Endothelial cell of umbilical vein (primary cell): Measurements from ENCODE around the gene ZNF778.

Experiments used
- CTCF ChIP-seq, 2 donors: IDR thresholded peaks; 1 replicate in 1 of 2; 2 replicates in 1 of 2; pipeline ENCODE4 v1.5.1; 2011; ENCODE audit warnings: low read length in 2 of 2, mild to moderate bottlenecking in 2 of 2, moderate library complexity in 2 of 2, control low read depth in 1 of 2, inconsistent platforms in 1 of 2, low read depth in 1 of 2; ENCODE audit not compliant: insufficient read depth in 1 of 2; ENCODE audit errors: extremely low read depth in 1 of 2
- JUN ChIP-seq: IDR thresholded peaks from 2 replicates; pipeline ENCODE4 v1.6.1; 2011; ENCODE audit warnings: borderline replicate concordance, low read depth; ENCODE audit not compliant: insufficient read length, insufficient read depth
- POLR2A ChIP-seq: IDR thresholded peaks from 2 replicates; pipeline ENCODE4 v1.6.1; 2012; ENCODE audit warnings: low read depth, mild to moderate bottlenecking, control low read depth, low read length
- POLR2AphosphoS5 ChIP-seq: IDR thresholded peaks from 2 replicates; pipeline ENCODE4 v1.6.1; 2012; ENCODE audit warnings: low read depth, mild to moderate bottlenecking, control low read depth, low read length, moderate library complexity; ENCODE audit not compliant: insufficient read depth

- TF ChIP-seq POLR2AphosphoS5 (no peak), JUN (no peak), POLR2A (no peak), CTCF (IDR thresholded peaks at IDR 0.05; ENCODE audit: extremely low read depth in 1 of 2, insufficient read depth in 1 of 2, low read depth in 1 of 2, low read length in 2 of 2) (no peak)
Measured at GRCh38 chr16:89202422-89203215, 14.9 kb upstream of the ZNF778 start.
